ENCODE data around the gene COLEC12.

- TF ChIP-seq ZFP30 (CRISPR knock-in tag; IDR thresholded peaks at IDR 0.05) = no peak
- TF ChIP-seq ZFP3 (CRISPR knock-in tag; IDR thresholded peaks at IDR 0.05) = no peak
- no peak for TF ChIP-seq BACH2 (CRISPR knock-in tag; IDR thresholded peaks at IDR 0.05; ENCODE audit: borderline replicate concordance)
- no peak for TF ChIP-seq RARB (CRISPR knock-in tag; IDR thresholded peaks at IDR 0.05)
- TF ChIP-seq OSR1 (CRISPR knock-in tag; IDR thresholded peaks at IDR 0.05) = no peak
- TF ChIP-seq ESRRG (CRISPR knock-in tag; IDR thresholded peaks at IDR 0.05) = no peak
- TF ChIP-seq CSDC2 (CRISPR knock-in tag; IDR thresholded peaks at IDR 0.05) = no peak
- TF ChIP-seq TSHZ2 (CRISPR knock-in tag; IDR thresholded peaks at IDR 0.05) = no peak
- TF ChIP-seq PPARA (CRISPR knock-in tag; IDR thresholded peaks at IDR 0.05; ENCODE audit: borderline replicate concordance) = no peak
- TF ChIP-seq PATZ1 (CRISPR knock-in tag; IDR thresholded peaks at IDR 0.05; ENCODE audit: borderline replicate concordance) = no peak
- TF ChIP-seq CSRNP3 (CRISPR knock-in tag; IDR thresholded peaks at IDR 0.05) = no peak
These were observed 76.3 kb downstream of the COLEC12 start for GRCh38 chr18:424071-424661.

Measured in SK-N-SH treated with all-trans-retinoic acid at 6 μM for 48 hours (cell line).